Transverse colon (tissue), 3 donors: ENCODE data around the gene REEP1.

ENCODE experiments used
- POLR2A ChIP-seq: fragments of 450-650 bp; IDR thresholded peaks from one replicate; pipeline ENCODE4 v1.6.1; 2016; ENCODE audit warnings: antibody characterized with exemption, mild to moderate bottlenecking, moderate library complexity
- TF ChIP-seq, protein P1 (sequence below), 5 experiments: fragments of 200-600 bp in 3 of 5; fragments of 450-650 bp in 2 of 5; sonication (generic) in 3 of 5; IDR thresholded peaks; 1 replicate in 2 of 5; 2 replicates in 3 of 5; pipeline ENCODE4 v1.5.1; 2016 to 2017; ENCODE audit warnings: antibody characterized with exemption in 5 of 5, inconsistent platforms in 3 of 5, mild to moderate bottlenecking in 2 of 5, moderate library complexity in 1 of 5

DNA sequence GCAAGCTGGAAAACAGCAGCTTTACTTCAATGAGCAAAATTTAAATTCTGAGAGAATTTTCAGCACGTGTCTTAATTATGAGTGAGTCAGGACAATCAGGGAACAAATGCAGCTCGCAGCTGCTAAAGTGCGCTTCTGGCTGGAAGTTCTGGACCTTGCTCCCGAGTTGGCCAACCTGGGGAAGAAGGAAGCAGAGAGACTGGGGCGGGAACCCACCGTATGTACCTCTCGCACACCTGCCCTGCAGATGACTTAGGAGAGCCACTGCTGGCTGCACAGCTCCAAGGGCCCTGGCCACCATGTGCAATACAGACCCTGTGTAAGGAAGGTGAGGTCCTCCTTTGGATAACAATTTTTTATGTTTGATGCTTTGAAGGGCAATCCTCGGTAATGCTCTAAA is 42.4 kb downstream of the REEP1 start:
- TF ChIP-seq POLR2A: no peak
- TF ChIP-seq, protein P1, sequence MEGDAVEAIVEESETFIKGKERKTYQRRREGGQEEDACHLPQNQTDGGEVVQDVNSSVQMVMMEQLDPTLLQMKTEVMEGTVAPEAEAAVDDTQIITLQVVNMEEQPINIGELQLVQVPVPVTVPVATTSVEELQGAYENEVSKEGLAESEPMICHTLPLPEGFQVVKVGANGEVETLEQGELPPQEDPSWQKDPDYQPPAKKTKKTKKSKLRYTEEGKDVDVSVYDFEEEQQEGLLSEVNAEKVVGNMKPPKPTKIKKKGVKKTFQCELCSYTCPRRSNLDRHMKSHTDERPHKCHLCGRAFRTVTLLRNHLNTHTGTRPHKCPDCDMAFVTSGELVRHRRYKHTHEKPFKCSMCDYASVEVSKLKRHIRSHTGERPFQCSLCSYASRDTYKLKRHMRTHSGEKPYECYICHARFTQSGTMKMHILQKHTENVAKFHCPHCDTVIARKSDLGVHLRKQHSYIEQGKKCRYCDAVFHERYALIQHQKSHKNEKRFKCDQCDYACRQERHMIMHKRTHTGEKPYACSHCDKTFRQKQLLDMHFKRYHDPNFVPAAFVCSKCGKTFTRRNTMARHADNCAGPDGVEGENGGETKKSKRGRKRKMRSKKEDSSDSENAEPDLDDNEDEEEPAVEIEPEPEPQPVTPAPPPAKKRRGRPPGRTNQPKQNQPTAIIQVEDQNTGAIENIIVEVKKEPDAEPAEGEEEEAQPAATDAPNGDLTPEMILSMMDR (IDR thresholded peaks at IDR 0.05): no peak
